Measurements from ENCODE around the gene ENOX2.

ENOX2 gene

DNA sequence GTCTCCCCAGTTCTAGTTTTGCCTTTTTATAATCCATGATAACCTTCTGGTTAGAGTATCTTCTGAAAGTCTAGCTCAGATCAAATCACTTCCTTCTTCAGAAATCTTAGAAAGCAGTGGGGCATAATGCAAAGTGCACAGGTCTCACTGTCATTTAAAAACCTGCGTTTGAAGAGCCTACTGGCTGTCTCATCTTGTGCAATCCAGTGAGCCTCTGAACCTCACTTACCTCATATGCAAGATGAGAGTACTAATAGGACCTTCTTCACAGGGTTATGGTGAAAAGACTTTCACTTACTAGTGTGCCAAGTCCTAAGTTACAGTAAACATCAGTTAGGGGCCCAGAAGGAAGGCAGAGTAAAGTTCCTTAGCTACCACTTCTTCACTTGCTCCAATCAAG is 131.4 kb downstream of the ENOX2 start:
- peaks cover 0 to 16% (median 0%) of the 10 kb centered on the region in 11 experiments; a peak in 4 of 22 replicates for H4K20me1 ChIP-seq
- no peak overlapping the region for H3K4me3 ChIP-seq
- peaks cover 0 to 4% (median 0%) of the 10 kb centered on the region in 10 experiments; a peak in 1 of 20 replicates for H3K4me1 ChIP-seq
- H3K9me3 ChIP-seq (replicated peaks in 1 of 11) = no peaks in the 10 kb centered on the region
- H3K4me2 ChIP-seq = no peak overlapping the region
- H3K9ac ChIP-seq = no peak overlapping the region
- TF ChIP-seq Cebpa-rat (IDR thresholded peaks at IDR 0.05) = no peak
- no peaks in the 10 kb centered on the region for H3K36me3 ChIP-seq
- peaks cover 98 to 100% (median 100%) of the 10 kb centered on the region in 11 experiments for H3K27me3 ChIP-seq
- H3K27ac ChIP-seq = no peak overlapping the region

DNA sequence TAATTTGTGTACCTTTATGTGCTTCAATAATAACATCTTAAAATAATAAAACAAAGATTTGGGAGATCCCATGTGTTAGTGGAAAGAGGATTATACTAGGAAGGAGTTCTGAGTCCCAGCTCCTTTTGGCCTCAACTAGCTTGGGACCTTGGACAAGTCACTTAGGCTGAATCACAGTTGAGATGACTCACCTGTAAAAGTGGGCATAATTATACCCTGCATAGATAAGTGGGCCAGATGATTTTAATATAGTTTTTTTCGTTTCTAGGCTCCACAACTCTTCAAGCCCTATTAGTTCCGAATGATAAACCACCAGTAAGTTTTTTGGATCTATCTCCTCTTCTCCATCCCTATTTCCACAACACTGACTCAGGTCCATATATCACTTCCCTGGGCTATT is 131.8 kb downstream of the ENOX2 start:
- H3K36me3 ChIP-seq = no peaks in the 10 kb centered on the region
- H3K4me2 ChIP-seq = no peak overlapping the region
- no peak overlapping the region for H3K4me3 ChIP-seq
- peaks cover 0 to 16% (median 0%) of the 10 kb centered on the region in 11 experiments; a peak in 4 of 22 replicates for H4K20me1 ChIP-seq
- H3K27me3 ChIP-seq = peaks cover 96 to 100% (median 99%) of the 10 kb centered on the region in 11 experiments
- H3K4me1 ChIP-seq = peaks cover 0 to 4% (median 0%) of the 10 kb centered on the region in 10 experiments; a peak in 1 of 20 replicates
- H3K9ac ChIP-seq = no peak overlapping the region
- H3K9me3 ChIP-seq (replicated peaks in 1 of 11) = no peaks in the 10 kb centered on the region
- no peak overlapping the region for H3K27ac ChIP-seq
- no peak for TF ChIP-seq Cebpa-rat (IDR thresholded peaks at IDR 0.05)

DNA sequence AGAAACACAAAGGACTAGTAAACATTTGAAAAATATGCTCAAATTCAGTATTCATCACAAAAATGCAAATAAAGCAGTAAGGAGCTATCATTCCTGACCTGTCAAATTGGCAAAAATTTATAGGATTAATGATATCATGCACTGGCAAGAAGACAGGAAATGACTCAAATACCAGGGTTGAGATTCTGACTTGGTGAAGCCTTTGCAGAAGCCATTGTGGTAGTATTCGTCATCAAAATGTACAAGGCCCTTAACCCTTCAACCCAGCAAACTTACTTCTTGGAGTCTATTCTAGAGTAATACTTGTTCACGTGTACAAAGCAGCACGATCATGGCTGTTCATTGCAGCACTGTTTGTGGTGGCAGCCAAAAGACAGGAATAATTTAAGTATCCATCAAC is 132.4 kb downstream of the ENOX2 start:
- H3K27me3 ChIP-seq = peaks cover 90 to 100% (median 98%) of the 10 kb centered on the region in 11 experiments
- H3K4me1 ChIP-seq = peaks cover 0 to 4% (median 0%) of the 10 kb centered on the region in 10 experiments; a peak in 1 of 20 replicates
- no peak overlapping the region for H3K9ac ChIP-seq
- H3K4me3 ChIP-seq = no peak overlapping the region
- H3K36me3 ChIP-seq = no peaks in the 10 kb centered on the region
- no peak overlapping the region for H3K27ac ChIP-seq
- no peak overlapping the region for H3K4me2 ChIP-seq
- peaks cover 0 to 16% (median 0%) of the 10 kb centered on the region in 11 experiments; a peak in 4 of 22 replicates for H4K20me1 ChIP-seq
- H3K9me3 ChIP-seq (replicated peaks in 1 of 11) = no peaks in the 10 kb centered on the region
- no peak for TF ChIP-seq Cebpa-rat (IDR thresholded peaks at IDR 0.05)

DNA sequence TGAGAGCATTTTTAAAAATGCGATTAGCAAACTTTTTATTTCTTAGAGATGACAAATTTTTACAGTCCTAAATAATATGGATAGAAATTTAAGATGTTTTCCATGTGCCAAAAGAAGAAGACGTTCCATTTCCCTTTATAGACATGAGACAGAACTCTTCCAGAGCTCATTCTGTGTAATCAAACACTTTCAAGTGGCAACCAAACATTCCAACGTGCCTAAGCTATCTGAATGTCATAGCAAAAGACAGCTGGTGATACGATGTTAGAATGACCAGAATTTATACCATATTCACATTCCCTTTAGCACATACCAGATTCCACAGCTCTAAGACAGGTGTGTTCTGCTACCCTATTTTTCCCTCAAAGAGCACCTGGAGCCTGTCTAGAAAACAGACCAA is 133.2 kb downstream of the ENOX2 start:
- H4K20me1 ChIP-seq = peaks cover 0 to 16% (median 0%) of the 10 kb centered on the region in 11 experiments; a peak in 3 of 22 replicates
- peaks cover 0 to 4% (median 0%) of the 10 kb centered on the region in 10 experiments; a peak in 1 of 20 replicates for H3K4me1 ChIP-seq
- TF ChIP-seq Cebpa-rat (IDR thresholded peaks at IDR 0.05) = no peak
- H3K9ac ChIP-seq = no peak overlapping the region
- no peaks in the 10 kb centered on the region for H3K36me3 ChIP-seq
- H3K4me3 ChIP-seq = no peak overlapping the region
- no peak overlapping the region for H3K4me2 ChIP-seq
- H3K9me3 ChIP-seq (replicated peaks in 1 of 11) = no peaks in the 10 kb centered on the region
- no peak overlapping the region for H3K27ac ChIP-seq
- peaks cover 82 to 100% (median 98%) of the 10 kb centered on the region in 11 experiments for H3K27me3 ChIP-seq

DNA sequence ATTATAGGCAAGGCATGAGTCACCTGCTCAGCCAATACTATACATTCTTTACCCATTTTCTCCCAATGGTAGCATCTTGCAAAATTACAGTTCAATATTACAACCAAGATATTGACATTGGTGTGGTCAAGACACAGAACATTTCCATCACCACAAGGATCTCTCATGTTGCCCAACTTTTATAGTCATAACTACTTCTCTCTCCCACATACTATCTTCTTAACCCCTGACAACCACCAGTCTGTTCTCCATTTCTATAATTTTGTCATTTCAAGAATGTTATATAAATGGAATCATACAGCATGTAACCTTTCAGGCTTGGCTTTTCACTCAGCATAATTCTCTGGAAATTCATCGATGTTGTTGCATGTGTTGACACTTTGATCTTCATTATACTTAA is 144.9 kb downstream of the ENOX2 start:
- Histone ChIP-seq H3K27me3 (peaks cover 63 to 99% (median 87%) of the 10 kb centered on the region in 11 experiments), H3K4me2 (no peak overlapping the region), H3K4me3 (no peak overlapping the region), H3K9ac (no peak overlapping the region), H3K27ac (no peak overlapping the region), H3K36me3 (no peaks in the 10 kb centered on the region), H3K9me3 (replicated peaks in 1 of 11) (peaks cover 4 to 13% (median 9%) of the 10 kb centered on the region in 11 experiments; a peak in 17 of 22 replicates), H3K4me1 (no peaks in the 10 kb centered on the region), H4K20me1 (no peaks in the 10 kb centered on the region)
- no peak for TF ChIP-seq Cebpa-rat (IDR thresholded peaks at IDR 0.05)

DNA sequence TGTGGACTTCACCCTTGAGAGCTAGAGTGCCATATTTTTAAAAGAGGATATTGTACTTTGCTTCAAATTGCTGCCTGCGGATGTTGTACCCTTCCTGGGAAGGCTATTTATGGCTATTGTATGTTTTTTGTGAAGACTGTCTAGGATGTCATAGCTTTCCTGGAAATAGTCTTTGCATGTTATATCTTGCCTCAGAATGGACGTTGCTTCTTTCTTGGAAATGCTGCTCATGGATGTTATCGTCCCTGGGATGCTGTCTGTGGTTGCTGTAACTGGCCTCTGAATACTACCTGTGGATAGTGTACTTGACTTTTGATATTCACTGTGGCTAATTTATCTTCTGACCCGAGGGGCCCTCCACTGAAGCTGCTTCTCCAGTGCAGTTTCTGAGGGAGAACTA is 146.8 kb downstream of the ENOX2 start:
- Histone ChIP-seq H3K4me3 (no peak overlapping the region), H3K9me3 (replicated peaks in 1 of 11) (peaks cover 4 to 13% (median 9%) of the 10 kb centered on the region in 11 experiments; a peak in 17 of 22 replicates), H3K4me2 (no peak overlapping the region), H3K9ac (no peak overlapping the region), H3K27me3 (peaks cover 64 to 99% (median 87%) of the 10 kb centered on the region in 11 experiments), H4K20me1 (no peaks in the 10 kb centered on the region), H3K36me3 (no peaks in the 10 kb centered on the region), H3K27ac (no peak overlapping the region), H3K4me1 (no peaks in the 10 kb centered on the region)
- TF ChIP-seq Cebpa-rat (IDR thresholded peaks at IDR 0.05) = no peak

DNA sequence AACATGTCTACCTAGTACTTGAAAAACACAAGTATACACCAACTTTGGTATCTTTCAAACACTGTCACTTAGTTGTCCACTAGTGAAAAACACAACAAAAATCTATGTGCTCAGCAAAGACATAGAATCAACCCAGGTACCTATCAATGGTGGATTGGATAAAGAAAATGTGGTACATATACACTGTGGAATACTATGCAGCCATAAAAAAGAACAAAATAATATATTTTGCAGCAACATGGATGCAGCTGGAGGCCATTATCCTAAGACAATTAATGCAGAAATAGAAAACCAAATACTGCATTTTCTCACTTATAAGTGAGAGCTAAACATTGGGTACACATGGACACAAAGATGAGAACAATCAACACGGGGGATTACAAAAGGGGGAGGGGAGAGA is 148.7 kb downstream of the ENOX2 start:
- Histone ChIP-seq H3K27me3 (peaks cover 78 to 100% (median 92%) of the 10 kb centered on the region in 11 experiments), H3K9ac (no peak overlapping the region)
- no peak for TF ChIP-seq Cebpa-rat (IDR thresholded peaks at IDR 0.05)

DNA sequence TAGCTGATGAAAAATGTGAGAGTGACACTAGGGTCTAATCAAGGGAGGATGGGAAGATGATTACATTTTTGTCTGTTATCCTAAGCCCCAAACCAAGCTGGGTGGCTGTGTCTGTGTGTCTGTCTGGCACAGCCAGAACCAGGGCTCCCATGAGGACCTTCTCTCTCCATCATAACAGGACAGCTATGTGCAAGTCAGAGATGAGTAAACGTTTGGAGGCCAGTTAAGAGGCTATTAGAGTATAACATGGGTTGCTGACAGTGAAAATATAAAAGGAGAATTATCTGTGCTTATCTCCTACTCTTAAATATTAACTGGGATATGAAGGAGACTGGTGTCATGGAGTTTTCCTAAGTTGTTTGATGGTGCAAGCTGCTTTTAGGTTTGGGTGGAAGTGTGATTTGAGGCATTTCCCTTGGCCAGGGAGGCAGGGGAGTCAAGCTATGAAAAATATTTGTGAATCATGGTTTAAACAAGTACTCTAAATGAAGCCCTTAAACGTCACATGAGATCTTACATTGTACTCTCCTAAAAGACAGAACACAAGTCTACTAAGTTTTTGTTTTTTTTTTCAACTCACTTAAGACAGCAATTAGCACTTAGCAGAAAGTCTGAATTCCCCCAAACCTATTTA is 156.2 kb downstream of the ENOX2 start:
- H3K9me3 ChIP-seq (replicated peaks in 1 of 11) = no peaks in the 10 kb centered on the region
- peaks cover 93 to 100% (median 99%) of the 10 kb centered on the region in 11 experiments for H3K27me3 ChIP-seq
- H3K27ac ChIP-seq = no peak overlapping the region
- peaks cover 0 to 7% (median 0%) of the 10 kb centered on the region in 11 experiments; a peak in 1 of 22 replicates for H4K20me1 ChIP-seq
- no peaks in the 10 kb centered on the region for H3K36me3 ChIP-seq
- H3K4me2 ChIP-seq = no peak overlapping the region
- no peak overlapping the region for H3K9ac ChIP-seq
- TF ChIP-seq Cebpa-rat (IDR thresholded peaks at IDR 0.05) = no peak
- no peak overlapping the region for H3K4me3 ChIP-seq
- H3K4me1 ChIP-seq = no peaks in the 10 kb centered on the region

More for the DNA sequence above, 148.7 kb downstream of the ENOX2 start:
- Histone ChIP-seq H3K36me3 (no peaks in the 10 kb centered on the region), H3K4me1 (no peaks in the 10 kb centered on the region), H3K4me2 (no peak overlapping the region), H3K27ac (no peak overlapping the region), H3K4me3 (no peak overlapping the region), H3K9me3 (replicated peaks in 1 of 11) (peaks cover 4 to 13% (median 9%) of the 10 kb centered on the region in 11 experiments; a peak in 17 of 22 replicates), H4K20me1 (0 out of 22 replicates have a peak, but pooled peaks cover 0 to 7% (median 0%) of the 10 kb centered on the region in 11 experiments)

DNA sequence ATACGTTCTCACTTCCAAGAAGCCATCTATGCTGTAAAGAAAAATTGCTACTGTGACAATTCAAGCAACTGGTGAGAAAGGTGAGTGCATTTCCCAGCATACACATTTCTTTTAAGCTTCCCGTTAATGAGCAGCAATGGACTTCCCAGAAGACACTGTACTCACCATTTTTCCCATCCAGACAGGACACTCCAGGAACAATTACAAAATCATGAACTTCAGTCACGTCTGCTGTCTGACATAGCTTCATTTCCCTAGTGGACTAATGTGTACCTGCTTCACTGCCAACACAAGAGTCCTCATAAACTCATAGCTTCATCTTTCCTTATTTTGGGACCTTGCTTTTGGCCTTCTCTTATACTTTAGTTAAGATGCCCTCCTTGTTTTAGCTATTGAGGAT is 156.9 kb downstream of the ENOX2 start:
- Histone ChIP-seq H3K27ac (no peak overlapping the region), H4K20me1 (peaks cover 0 to 7% (median 0%) of the 10 kb centered on the region in 11 experiments; a peak in 3 of 22 replicates), H3K4me3 (no peak overlapping the region), H3K9ac (no peak overlapping the region), H3K4me1 (no peaks in the 10 kb centered on the region), H3K4me2 (no peak overlapping the region), H3K36me3 (no peaks in the 10 kb centered on the region), H3K9me3 (replicated peaks in 1 of 11) (no peaks in the 10 kb centered on the region), H3K27me3 (peaks cover 93 to 100% (median 99%) of the 10 kb centered on the region in 11 experiments)
- TF ChIP-seq Cebpa-rat (IDR thresholded peaks at IDR 0.05) = no peak

Data from BLaER1 treated with 17β-estradiol and CSF1 and Interleukin-3, amounts not matched to agents 10 nM and 100 nM (cell line).